DMS79 (cell line): ENCODE results near the gene ANKLE2.

Source experiments
- DNase-seq: peaks from one replicate; lab custom pipeline; 2025; lab: John Stamatoyannopoulos, UW

Gene ANKLE2

GRCh38 chr12:132743831-132744230 is 17.8 kb downstream of the ANKLE2 start:
- no peak for DNase-seq

GRCh38 chr12:132741620-132742019 is 20.0 kb downstream of the ANKLE2 start:
- DNase-seq = no peak

DNA sequence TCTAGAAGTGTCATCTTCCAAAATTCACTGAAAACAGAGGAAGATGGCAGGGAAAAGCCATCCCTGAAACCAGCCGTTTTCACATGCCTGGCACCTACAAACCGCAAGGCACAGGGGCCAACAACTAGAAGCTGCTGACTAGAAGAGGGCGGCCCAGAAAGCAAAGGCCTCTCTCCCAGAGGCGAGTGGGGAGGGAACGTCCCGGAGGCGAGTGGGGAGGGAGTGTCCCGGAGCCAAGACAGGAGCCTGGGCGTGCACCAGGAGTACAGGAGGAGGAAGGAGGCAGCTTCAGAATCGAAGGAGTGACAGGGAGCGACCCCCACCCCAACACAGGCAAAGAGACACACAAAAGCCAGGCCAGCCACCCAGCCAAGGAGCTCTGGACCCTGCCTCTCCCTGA is 21.0 kb downstream of the ANKLE2 start:
- DNase-seq = no peak

DNA sequence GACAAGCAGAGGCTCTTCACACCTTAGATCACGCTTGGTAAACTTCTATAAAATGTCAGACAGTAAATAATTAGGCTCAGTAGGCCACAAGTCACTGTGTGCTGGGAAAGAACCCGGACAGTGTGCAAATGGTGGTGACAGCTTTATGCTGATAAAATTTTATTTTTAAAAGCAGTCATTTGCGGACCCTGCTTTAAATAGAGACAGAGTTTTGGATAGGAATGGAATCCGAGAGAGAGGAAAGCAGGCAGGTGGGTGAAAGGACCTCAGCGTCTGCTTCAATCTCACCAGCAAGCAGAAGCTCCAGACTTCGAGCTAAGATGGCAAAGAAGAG is 21.4 kb downstream of the ANKLE2 start:
- DNase-seq = no peak

GRCh38 chr12:132739600-132740312 is 21.9 kb downstream of the ANKLE2 start:
- no peak for DNase-seq

DNA sequence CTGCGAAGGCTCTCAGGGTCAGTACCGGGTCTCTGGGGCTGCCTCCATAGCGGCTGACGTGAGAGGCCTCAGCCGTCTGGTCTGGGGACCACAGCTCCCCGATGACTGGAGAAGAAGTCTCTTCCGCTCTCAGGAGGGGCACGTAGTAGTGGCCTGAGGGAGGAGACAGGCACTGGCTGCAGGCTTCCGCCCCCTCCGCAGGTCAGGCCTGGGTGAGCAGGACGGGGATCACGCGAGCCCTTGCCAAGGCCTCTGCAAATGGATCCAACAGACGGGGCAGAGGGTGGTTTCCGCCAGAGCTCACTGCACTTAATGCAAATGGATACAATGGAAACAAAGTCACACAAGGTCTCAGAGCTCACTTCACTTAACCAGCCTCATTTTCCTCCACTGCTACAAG is 24.7 kb downstream of the ANKLE2 start:
- no peak for DNase-seq

DNA sequence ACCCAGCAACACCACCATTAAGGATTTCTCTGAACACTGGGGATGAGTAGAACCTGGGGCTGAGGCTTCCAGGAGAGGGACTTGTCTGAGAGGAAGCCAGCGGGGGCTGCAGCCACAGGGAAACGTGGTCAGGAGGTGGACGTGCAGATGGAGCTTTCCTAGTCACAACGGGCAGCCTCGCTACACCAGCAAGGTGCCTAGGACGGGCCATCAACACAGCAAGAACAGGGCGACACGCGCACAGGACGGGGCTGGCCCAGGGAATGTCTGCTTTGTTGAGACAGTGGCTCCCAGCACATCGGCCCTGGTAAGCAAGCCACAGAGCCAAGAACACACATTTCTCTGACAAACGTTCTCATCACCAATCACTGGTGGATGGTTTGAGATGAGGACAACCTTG is 25.3 kb downstream of the ANKLE2 start:
- no peak for DNase-seq

DNA sequence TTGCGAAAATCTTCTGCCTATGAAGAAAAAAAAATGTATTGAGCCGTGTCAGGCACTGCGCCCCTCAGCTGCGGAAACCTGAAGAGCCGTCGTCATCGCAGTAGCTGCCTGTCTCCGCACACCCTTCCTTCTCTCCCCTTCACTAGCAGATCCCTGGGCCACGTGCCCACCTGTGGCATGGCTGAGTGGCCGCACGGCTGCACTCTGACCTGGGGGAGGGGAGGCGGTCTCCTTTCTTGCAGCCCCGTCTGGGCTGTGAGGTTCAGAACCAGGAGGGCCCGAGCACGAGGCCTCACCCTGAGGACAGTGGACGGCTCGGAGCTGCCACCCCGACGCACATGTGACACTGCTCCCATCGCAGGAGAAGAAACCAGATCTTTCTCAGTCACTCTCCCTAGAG is 26.1 kb downstream of the ANKLE2 start:
- DNase-seq = no peak

GRCh38 chr12:132734206-132734605 is 27.4 kb downstream of the ANKLE2 start:
- no peak for DNase-seq

DNA sequence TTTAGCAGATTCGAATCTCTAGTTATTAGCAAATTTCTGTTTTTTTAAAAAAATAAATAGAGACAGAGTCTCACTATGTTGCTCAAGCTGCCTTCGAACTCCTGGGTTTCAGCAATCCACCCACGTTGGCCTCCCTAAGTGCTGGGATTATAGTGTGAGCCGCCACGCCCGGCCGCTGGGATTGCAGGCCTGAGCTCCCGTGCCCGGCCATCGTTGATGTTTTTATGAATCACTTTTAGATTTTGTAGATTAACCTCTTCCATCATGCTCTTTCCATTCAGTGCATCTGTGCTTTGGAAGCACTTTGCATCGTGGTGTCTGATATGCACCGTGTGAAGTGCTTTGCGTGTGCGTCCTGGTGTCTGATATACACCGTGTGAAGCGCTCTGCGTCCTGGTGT is 30.1 kb downstream of the ANKLE2 start:
- no peak for DNase-seq

- DNase-seq = no peak
Observed at GRCh38 chr12:132730353-132730752, 31.3 kb downstream of the ANKLE2 start.

DNA sequence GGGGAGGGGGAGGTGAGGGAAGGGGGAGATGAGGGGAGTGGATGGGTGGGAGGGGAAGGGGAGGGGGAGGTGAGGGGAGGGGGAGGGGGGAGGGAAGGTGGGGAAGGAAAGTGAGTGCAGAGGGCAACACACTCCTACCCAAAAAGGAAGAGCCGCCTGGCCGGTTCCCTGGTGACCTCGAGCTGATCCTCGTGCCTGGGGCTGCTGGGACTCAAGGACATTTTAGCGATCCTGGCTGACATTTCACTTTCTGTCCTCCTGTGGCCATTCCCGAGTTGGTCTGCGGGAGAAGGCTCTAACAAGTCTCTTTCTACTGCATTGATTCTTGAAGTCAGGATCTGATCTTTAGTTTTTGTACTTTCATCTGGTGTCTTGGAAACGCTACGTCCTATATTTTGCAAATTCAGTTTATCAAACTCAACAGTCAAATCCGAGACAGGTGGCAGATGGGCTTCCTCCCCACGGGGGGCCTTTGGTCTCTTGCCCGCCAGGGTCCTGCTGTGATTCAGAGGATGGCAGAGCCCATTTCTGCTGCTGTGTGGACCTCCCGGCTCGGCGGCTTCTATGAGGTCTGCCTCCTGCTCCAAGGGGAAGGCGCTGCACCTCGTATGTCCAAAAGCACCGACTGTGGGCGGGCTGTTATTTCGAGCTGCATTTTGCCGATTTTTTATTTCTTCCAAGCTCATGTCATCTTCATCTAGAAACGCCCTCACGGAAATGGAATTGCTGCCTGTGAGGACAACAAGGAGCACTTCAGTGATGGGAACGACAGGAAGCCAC is 31.9 kb downstream of the ANKLE2 start:
- no peak for DNase-seq

- DNase-seq = no peak
Observed at GRCh38 chr12:132728502-132728901, 33.1 kb downstream of the ANKLE2 start.

DNA sequence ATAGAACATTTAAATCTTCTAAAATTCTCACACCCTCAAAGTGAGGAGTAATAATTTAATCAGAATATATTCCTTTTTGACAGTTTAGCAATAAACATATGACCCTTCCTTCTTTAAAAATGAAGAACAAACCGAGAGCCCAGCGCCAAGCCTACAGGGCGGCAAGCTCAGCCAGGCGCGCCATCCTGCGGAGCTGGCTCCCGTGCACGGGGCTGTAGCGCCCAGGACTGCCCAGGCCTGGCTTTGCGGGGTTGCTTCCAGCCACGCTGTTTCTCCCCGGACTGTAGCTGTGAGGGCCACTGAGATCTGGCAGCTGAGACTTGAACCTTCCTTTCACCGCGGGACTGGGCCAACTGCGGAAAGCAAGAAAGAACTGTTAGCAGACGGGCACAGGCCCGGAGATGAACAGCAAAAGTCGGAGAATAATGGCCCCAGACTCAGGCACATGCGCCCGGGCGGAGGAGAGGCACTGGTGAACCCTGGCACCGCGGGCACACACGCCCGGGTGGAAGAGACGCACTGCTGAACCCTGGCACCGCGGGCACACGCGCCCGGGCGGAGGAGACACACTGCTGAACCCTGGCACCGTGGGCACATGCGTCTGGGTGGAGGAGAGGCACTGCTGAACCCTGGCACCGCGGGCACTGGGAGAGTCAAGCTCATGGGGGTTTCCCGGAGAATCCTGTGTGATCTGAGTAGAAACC is 34.4 kb downstream of the ANKLE2 start:
- no peak for DNase-seq

DNA sequence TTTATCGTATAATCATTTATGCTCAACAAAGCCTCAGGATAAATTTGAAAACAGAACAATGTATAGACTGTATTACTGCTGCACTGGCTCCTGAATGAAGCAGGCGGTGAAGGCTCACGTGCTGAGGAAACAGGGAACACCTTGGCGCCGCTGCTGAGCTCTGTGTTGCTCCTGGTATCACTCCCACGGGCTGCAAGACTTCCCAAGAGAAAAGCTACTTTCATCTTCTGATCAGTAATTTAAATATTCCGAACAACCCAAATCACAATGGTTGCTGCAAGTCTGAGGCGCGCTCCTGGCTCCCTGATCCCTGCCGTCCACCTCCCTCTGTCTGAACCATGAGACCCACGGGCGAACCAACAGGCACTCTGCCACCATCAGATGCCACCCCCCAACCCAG is 35.2 kb downstream of the ANKLE2 start:
- DNase-seq = no peak

- no peak for DNase-seq
Observed at GRCh38 chr12:132724506-132725241, 37.0 kb downstream of the ANKLE2 start.

DNA sequence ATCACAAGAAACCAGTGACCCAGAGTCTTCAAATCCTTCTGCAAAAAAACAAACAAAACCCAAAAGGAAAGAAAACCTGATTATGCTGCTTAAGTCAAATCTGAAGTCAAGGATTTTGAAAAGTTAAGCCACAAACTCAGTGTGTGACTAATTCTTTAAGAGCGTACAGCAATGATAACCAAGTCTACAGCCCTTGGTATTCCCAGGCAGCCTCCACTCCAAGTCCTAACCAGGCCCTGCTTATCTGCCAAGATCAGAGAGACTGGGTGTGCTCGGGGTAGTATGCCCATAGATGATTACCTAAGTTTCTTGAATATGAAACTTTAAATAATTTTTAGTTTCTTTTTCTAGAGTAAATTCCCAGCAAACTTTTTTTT is 37.9 kb downstream of the ANKLE2 start:
- no peak for DNase-seq

DNA sequence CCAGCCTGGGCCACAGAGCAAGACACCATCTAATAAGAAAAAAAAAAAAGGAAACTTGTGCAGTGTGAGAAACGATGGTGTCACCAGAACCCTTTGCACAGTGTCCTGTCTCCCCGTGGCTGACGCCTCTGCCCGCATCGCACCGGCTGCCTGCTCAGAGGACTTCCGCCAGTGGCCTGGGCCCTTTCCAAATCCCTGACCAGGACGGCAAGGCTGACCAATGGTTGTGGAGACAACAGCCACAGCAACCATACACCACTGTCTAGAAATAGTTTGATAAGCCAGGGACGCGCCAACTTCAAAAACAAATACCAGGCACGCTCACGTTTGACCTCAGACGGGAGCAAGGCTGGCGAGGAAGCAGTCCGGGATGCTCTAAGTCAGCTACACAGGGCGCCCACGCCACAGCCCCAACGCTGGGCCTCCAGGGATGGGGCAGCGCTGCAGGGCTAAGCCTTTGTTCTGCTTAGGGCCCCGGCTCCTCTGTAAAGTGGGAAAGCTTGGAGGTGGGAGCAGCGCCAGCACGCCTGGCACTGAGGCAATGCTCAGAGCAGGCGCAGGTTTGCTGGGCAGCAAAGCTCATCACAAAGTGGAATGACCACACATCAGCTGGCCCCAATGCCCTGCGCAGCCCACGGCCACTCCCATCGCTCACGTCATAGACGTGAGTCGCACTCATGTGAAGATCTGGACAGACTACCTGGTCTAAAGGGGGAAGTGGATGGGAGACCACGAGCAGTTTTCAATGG is 38.4 kb downstream of the ANKLE2 start:
- no peak for DNase-seq

DNA sequence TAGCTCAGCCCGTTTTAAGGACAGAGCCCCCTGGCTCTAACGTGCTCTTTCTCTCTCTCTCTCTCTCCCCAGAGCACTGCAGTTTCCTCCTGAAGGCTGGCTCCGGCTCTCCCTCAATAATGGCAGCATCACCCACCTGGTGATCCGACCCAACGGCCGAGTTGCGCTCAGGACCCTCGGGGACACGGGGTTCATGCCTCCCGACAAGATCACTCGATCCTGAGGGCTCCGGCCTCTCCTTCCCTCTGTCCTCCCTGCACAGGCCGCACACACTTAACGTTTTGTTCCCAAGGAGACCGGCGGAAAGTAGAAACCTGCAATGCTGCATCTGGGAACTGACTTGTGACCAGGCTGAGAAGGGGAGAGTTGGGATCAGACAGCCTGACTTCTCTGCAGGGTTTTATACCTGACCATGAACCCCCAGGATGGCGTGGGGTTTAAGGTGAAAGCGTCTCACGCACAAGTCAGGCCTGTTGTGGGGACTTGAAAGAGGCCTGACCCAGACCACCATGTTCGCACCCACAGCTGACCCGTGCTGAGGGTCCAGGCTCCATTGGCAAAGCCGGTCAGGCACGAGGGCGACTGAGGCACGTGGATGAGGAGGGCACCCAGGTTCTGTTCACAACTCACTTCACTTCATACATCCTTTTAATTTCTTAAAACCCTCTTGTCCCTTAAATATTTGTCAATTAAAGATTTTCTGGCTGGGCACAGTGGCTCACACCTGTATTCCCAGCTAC is 40.9 kb downstream of the ANKLE2 start:
- no peak for DNase-seq

GRCh38 chr12:132719954-132720324 is 41.7 kb downstream of the ANKLE2 start:
- DNase-seq = no peak
